Suprapubic skin (tissue), 4 donors: ENCODE measurements around the gene IMMT. TPM values are rescaled to one million over a fixed set of nuclear protein-coding genes. Genes with fewer than 3 reads are reported as not detected.

Source experiments
- DNase-seq, 2 donors: peaks; one replicate each; pipeline ENCODE4 v3.0.0-alpha.2; 2019; ENCODE audit warnings: low spot score in 2 of 2
- H3K27ac ChIP-seq: fragments of 200-600 bp; sonication (generic); one replicate; pipeline ENCODE4 v1.5.1; 2019
- H3K27me3 ChIP-seq: fragments of 200-600 bp; sonication (generic); one replicate; pipeline ENCODE4 v1.5.1; 2019
- H3K36me3 ChIP-seq: fragments of 200-600 bp; sonication (generic); one replicate; pipeline ENCODE4 v1.5.1; 2019
- H3K4me1 ChIP-seq: fragments of 200-600 bp; sonication (generic); one replicate; pipeline ENCODE4 v1.5.1; 2019
- H3K4me3 ChIP-seq: fragments of 200-600 bp; sonication (generic); one replicate; pipeline ENCODE4 v1.5.1; 2019; ENCODE audit warnings: mild to moderate bottlenecking
- H3K9me3 ChIP-seq: fragments of 200-600 bp; sonication (generic); one replicate; pipeline ENCODE4 v1.5.1; 2019
- CTCF ChIP-seq, 2 donors: fragments of 200-600 bp in 1 of 2; fragments of 450-650 bp in 1 of 2; sonication (generic) in 1 of 2; IDR thresholded peaks; one replicate each; pipeline ENCODE4 v1.5.1; 2016 to 2019; ENCODE audit warnings: antibody characterized with exemption in 2 of 2, mild to moderate bottlenecking in 1 of 2, moderate library complexity in 1 of 2
- EP300 ChIP-seq: sonication (generic); formaldehyde crosslinking; IDR thresholded peaks from one replicate; pipeline ENCODE4 v1.6.1; 2017; ENCODE audit warnings: antibody characterized with exemption
- POLR2A ChIP-seq, 2 donors: fragments of 450-650 bp; IDR thresholded peaks; one replicate each; pipeline ENCODE4 v1.6.1; 2017; ENCODE audit warnings: antibody characterized with exemption in 2 of 2, mild to moderate bottlenecking in 2 of 2, moderate library complexity in 2 of 2
- POLR2AphosphoS5 ChIP-seq, 3 donors: sonication (generic); formaldehyde crosslinking; IDR thresholded peaks; one replicate each; pipeline ENCODE4 v1.6.1; 2017; ENCODE audit warnings: antibody characterized with exemption in 3 of 3
- WGBS: methylation state at CpG from one replicate; pipeline ENCODE4 v1.1.5; 2018; 5-methylcytosine and 5-hydroxymethylcytosine counted together
- total RNA-seq, 4 donors: library from RNA; depleted of rRNA; stranded (reverse); fragments of >200 nt; gene quantifications; one replicate each; pipeline ENCODE4 v1.1.0, GENCODE V29; 2016

IMMT gene
- total RNA-seq, 4 donors from 2014 or later = 39.5 to 73.2 (median 46.7) TPM

DNA sequence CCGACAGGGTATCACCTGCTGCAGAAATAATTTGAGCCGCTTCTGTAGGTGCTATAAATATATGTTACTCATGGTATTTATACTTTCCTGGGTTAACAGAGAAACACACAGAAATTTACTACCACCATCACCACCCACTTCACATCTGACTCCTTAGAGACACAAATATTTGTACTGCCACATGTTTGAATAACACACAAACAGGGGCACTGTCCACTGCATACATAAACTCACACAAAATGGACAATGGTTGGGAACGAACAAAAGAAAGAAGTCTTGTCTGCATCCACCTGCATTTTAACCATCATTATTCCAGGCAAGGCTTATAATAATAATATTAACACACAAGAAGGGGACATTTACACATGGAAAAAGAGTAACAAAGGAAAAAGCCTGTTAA lies 24.0 kb downstream of the IMMT start:
- Histone ChIP-seq H3K4me3 (no peak overlapping the region), H3K27ac (no peak overlapping the region), H3K4me1 (no peaks in the 10 kb centered on the region), H3K27me3 (no peaks in the 10 kb centered on the region), H3K9me3 (no peaks in the 10 kb centered on the region), H3K36me3 (peaks cover 52% of the 10 kb centered on the region)
- DNase-seq = no peak
- WGBS = 91% methylated on average over 3 of the region's 3 CpGs
- no peak for TF ChIP-seq EP300
- TF ChIP-seq CTCF (IDR thresholded peaks at IDR 0.05) = no peak
- TF ChIP-seq POLR2AphosphoS5 (IDR thresholded peaks at IDR 0.05) = no peak
- TF ChIP-seq POLR2A (IDR thresholded peaks at IDR 0.05) = no peak

DNA sequence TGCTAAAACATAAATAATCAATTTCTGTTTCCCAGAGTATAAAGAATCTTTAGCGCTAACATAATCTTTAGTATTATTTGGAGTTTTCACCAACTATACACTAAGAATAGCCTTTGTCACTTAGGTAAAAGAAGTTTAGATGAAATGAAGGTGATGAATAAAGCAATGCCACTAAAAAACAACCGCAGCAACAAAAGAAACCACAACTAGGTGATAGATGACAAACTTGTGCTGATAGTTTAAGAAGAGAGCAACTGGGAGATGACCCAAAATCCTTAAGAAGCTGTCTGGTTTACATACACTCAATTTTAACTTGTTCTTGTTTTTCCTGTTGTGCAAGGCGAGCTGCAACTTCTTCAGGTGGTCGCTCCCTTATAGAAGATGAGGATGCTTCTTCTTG lies 24.8 kb downstream of the IMMT start:
- 86% methylated on average over 4 of the region's 4 CpGs for WGBS
- peaks cover 61% of the 10 kb centered on the region for H3K36me3 ChIP-seq

DNA sequence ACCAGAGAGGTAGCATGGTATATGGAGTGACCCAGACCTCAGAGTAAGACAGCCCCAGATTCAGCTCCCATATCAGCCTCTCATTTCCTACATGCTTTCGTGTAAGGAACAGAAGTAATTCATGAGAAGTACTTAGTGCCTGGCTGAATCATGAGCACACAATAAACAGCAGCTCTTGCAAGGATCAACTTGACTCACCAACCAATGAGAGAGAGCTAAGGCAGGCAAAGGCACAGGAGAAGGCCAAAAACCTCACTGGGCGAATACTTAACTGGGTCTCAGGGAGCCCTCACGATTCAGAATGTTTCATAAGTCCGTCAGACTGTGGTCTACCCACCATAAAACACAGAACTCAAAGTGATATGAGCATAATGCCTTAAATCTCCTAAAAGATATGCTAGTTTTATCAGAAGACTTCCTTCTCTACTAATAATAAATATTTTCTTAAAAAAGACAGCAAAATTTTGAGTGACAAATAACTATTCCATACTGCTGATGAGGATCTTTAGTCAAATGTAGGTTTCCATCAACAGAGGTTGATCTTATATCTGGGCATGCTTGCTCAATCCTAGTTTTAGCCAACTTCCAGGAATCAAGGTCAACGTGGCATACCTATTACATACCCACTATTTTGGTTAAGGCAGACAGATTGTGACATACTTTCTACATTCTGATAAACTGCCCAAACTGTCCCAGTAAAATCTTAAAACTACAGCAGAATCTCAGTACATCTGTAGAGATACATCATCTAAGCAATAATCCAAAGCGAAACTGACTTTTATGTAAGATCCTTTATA lies 34.9 kb downstream of the IMMT start:
- no peaks in the 10 kb centered on the region for H3K4me1 ChIP-seq
- peaks cover 97% of the 10 kb centered on the region for H3K36me3 ChIP-seq
- no peaks in the 10 kb centered on the region for H3K9me3 ChIP-seq
- no peaks in the 10 kb centered on the region for H3K27me3 ChIP-seq
- H3K4me3 ChIP-seq = no peak overlapping the region
- no peak for DNase-seq
- TF ChIP-seq POLR2AphosphoS5 (IDR thresholded peaks at IDR 0.05) (no peak), CTCF (IDR thresholded peaks at IDR 0.05) (no peak), POLR2A (IDR thresholded peaks at IDR 0.05) (no peak), EP300 (no peak)
- WGBS = 94% methylated on average over 6 of the region's 6 CpGs
- H3K27ac ChIP-seq = no peak overlapping the region

More for the DNA sequence above, 24.8 kb downstream of the IMMT start:
- DNase-seq = no peak
- Histone ChIP-seq H3K9me3 (no peaks in the 10 kb centered on the region), H3K27me3 (no peaks in the 10 kb centered on the region), H3K4me3 (no peak overlapping the region), H3K4me1 (no peaks in the 10 kb centered on the region), H3K27ac (no peak overlapping the region)
- TF ChIP-seq POLR2AphosphoS5 (IDR thresholded peaks at IDR 0.05) (no peak), POLR2A (IDR thresholded peaks at IDR 0.05) (no peak), EP300 (no peak), CTCF (IDR thresholded peaks at IDR 0.05) (no peak)

DNA sequence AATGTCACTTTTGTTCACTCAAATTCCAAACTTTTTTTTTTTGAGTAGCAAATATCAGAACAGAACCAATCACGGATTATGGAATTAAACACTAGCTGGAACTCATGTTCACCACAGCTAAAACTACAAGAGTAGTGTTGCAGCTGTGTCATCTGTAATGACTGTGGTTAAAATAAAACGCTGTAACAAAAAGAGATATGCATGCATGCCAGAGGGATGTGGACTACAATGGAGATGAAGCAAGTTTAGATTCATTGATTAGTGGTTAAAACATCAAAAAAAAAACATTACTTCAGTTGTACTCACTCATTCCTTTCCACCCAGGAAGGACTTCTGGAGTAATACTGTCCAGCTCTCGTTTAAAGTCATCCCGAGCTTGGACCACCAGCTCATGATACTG lies 37.0 kb downstream of the IMMT start:
- TF ChIP-seq CTCF (IDR thresholded peaks at IDR 0.05) (no peak), POLR2AphosphoS5 (IDR thresholded peaks at IDR 0.05) (no peak), POLR2A (IDR thresholded peaks at IDR 0.05) (no peak), EP300 (no peak)
- Histone ChIP-seq H3K27me3 (no peaks in the 10 kb centered on the region), H3K36me3 (peaks cover 92% of the 10 kb centered on the region), H3K4me1 (no peaks in the 10 kb centered on the region), H3K9me3 (no peaks in the 10 kb centered on the region), H3K4me3 (no peak overlapping the region), H3K27ac (no peak overlapping the region)
- WGBS = 84% methylated on average over 4 of the region's 4 CpGs
- no peak for DNase-seq

DNA sequence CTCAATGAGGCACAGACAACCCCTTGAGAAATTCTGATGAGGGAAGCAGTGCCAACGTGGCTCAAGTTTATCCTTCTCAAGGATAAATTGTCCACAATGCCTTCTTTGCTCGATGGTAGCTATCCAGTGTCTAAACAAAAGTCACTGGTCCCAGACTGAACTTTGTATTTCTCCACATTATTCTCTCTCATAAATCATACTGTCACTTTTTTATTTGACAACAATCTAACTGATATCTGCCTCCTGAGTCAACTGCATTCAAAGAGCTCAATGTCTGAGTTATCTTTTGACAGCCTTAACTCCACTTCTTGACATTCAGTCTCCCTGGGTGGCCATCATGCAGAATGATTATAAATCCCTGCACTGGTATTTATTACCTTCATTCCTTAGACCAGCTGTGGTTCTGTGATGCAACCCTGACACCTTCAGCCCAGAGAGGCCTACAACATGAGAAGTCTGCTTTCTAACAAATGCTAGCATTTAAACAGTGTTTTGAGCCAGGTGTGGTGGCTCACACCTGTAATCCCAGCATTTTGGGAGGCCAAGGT lies 38.2 kb downstream of the IMMT start:
- no peak for DNase-seq
- no peak overlapping the region for H3K4me3 ChIP-seq
- peaks cover 80% of the 10 kb centered on the region for H3K36me3 ChIP-seq
- 93% methylated on average over 2 of the region's 2 CpGs for WGBS
- no peaks in the 10 kb centered on the region for H3K27me3 ChIP-seq
- TF ChIP-seq EP300 (no peak), CTCF (IDR thresholded peaks at IDR 0.05) (no peak), POLR2A (IDR thresholded peaks at IDR 0.05) (no peak), POLR2AphosphoS5 (IDR thresholded peaks at IDR 0.05) (no peak)
- H3K4me1 ChIP-seq = no peaks in the 10 kb centered on the region
- H3K27ac ChIP-seq = no peak overlapping the region
- no peaks in the 10 kb centered on the region for H3K9me3 ChIP-seq
